ENCODE results near the gene GPR35.

GPR35 gene

DNA sequence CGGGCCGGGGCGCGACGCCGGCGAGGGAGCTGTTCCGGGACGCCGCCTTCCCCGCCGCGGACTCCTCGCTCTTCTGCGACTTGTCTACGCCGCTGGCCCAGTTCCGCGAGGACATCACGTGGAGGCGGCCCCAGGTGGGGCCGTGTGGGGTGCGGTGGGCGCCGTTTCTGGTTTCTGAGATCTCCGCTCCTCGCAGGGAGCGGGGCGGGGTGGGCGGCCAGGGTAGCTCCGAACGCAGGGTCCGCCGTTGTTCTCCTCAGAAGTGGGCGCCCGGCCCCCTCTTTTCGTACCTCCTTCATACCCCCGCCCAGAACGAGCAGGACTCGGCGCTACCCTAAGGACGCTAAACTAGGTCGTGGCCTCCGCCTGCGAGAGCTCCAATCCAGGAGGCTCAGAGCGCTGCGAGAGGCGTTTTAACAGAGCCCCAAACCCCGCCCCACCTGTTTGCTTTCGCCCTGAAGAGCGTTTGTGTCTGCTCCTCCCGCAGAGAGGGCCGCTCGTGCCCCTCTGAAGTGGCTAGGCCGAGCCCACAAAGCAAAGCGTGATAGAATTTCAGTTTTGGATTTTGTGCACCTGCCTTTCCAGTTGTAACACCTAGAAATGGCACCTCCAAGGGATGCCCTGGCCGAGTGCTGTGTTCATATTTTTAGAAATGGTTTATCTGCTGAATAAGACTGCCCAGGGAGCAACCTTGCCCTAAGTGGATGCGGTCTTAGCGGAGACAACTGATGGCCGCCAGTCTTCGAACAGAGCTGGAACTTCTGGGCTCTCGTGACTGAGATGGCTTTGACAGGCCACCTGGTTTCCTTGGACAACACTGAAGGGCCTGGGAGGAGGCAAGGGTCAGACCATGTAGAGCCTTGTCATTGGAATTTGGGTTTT is 38.1 kb upstream of the GPR35 start:
- TF ChIP-seq, protein P1, sequence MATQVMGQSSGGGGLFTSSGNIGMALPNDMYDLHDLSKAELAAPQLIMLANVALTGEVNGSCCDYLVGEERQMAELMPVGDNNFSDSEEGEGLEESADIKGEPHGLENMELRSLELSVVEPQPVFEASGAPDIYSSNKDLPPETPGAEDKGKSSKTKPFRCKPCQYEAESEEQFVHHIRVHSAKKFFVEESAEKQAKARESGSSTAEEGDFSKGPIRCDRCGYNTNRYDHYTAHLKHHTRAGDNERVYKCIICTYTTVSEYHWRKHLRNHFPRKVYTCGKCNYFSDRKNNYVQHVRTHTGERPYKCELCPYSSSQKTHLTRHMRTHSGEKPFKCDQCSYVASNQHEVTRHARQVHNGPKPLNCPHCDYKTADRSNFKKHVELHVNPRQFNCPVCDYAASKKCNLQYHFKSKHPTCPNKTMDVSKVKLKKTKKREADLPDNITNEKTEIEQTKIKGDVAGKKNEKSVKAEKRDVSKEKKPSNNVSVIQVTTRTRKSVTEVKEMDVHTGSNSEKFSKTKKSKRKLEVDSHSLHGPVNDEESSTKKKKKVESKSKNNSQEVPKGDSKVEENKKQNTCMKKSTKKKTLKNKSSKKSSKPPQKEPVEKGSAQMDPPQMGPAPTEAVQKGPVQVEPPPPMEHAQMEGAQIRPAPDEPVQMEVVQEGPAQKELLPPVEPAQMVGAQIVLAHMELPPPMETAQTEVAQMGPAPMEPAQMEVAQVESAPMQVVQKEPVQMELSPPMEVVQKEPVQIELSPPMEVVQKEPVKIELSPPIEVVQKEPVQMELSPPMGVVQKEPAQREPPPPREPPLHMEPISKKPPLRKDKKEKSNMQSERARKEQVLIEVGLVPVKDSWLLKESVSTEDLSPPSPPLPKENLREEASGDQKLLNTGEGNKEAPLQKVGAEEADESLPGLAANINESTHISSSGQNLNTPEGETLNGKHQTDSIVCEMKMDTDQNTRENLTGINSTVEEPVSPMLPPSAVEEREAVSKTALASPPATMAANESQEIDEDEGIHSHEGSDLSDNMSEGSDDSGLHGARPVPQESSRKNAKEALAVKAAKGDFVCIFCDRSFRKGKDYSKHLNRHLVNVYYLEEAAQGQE (IDR thresholded peaks at IDR 0.05; ENCODE audit: insufficient read depth in 1 of 2, low read depth in 2 of 2, low read length in 2 of 2) = no peak
- TF ChIP-seq TAF1 (IDR thresholded peaks at IDR 0.05; ENCODE audit: borderline replicate concordance, insufficient read depth, low read length) (no peak), FOXP2 (optimal IDR thresholded peaks at IDR 0.05; ENCODE audit: borderline replicate concordance, extremely low read depth, extremely low read length, insufficient read depth) (no peak), SIN3A (IDR thresholded peaks at IDR 0.05; ENCODE audit: borderline replicate concordance, insufficient read depth, low read length) (no peak), POLR2AphosphoS5 (IDR thresholded peaks at IDR 0.05; ENCODE audit: low read depth, low read length) (no peak)

DNA sequence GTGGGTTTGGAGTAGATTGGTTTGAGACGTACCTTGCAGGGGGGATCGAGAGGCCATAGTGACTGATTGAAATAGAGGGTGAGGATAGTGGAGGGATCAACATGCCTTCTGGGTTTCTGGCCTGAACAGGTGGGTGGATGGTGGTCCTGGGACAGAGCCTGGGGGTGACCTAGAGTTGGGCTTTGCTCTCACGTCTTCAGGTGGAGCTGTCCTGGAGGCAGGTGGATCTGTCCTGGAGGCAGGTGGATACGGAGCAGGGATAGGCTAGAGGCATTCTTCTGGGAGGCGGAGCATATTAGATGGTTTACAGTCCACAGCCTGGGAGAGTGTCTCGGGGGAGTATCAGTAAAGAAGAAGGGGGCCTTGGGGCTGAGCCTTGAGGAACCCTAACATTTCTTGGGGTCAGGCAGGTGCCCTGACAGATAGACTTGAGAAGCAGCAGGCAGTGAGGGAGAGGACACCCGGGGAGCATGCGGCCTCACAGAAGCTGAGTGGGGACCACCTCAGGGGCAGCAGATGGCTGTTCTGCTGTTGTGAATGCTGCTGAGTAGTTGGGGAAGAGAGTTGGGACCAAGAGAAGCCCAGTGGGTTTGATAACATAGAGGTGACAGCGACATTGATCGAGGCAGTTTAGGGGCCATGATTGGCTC is 37.1 kb upstream of the GPR35 start:
- TF ChIP-seq SIN3A (IDR thresholded peaks at IDR 0.05; ENCODE audit: borderline replicate concordance, insufficient read depth, low read length) = no peak
- no peak for TF ChIP-seq POLR2AphosphoS5 (IDR thresholded peaks at IDR 0.05; ENCODE audit: low read depth, low read length)
- no peak for TF ChIP-seq TAF1 (IDR thresholded peaks at IDR 0.05; ENCODE audit: borderline replicate concordance, insufficient read depth, low read length)
- TF ChIP-seq FOXP2 (optimal IDR thresholded peaks at IDR 0.05; ENCODE audit: borderline replicate concordance, extremely low read depth, extremely low read length, insufficient read depth) = no peak
- TF ChIP-seq, protein P1 (IDR thresholded peaks at IDR 0.05; ENCODE audit: insufficient read depth in 1 of 2, low read depth in 2 of 2, low read length in 2 of 2) = no peak

DNA sequence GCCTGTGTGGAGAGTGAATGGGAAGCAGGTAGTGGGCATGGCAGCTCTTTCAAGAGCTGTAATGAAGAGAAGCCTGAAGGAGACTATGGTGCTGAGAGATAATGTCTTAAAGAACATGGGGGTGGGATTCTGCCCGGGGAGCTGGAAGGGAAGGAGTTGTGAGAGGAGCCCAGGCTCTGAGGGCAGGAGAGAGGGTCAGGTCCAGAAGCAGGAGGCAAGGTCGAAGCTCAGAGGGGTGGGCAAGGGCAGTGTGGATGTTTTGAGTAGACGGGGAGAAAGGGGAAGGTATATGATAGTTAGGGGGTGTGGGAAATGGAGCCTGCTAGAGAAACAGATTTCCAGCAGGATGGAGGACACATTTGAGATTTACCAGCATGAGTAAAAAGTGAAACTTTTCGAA is 36.6 kb upstream of the GPR35 start:
- TF ChIP-seq, protein P1 (IDR thresholded peaks at IDR 0.05; ENCODE audit: insufficient read depth in 1 of 2, low read depth in 2 of 2, low read length in 2 of 2) = no peak

- TF ChIP-seq POLR2AphosphoS5 (IDR thresholded peaks at IDR 0.05; ENCODE audit: low read depth, low read length) = no peak
- no peak for TF ChIP-seq FOXP2 (optimal IDR thresholded peaks at IDR 0.05; ENCODE audit: borderline replicate concordance, extremely low read depth, extremely low read length, insufficient read depth)
- TF ChIP-seq, protein P1 (IDR thresholded peaks at IDR 0.05; ENCODE audit: insufficient read depth in 1 of 2, low read depth in 2 of 2, low read length in 2 of 2) = no peak
- TF ChIP-seq TAF1 (IDR thresholded peaks at IDR 0.05; ENCODE audit: borderline replicate concordance, insufficient read depth, low read length) = no peak
- no peak for TF ChIP-seq SIN3A (IDR thresholded peaks at IDR 0.05; ENCODE audit: borderline replicate concordance, insufficient read depth, low read length)
These were observed 35.9 kb upstream of the GPR35 start for GRCh38 chr2:240589375-240589774.

All from PFSK-1 (cell line).